GM21619 (cell line): ENCODE results near the gene KLF16.
"Not testable (repeated sequence)": the region's sequence is repeated elsewhere in the genome, so short reads cannot be mapped to it uniquely, and the experiment has no call there.

Experiments
- ATAC-seq: cut with Tn5 transposase; IDR thresholded peaks from one replicate; pipeline ENCODE4 v1.9.1; 2021; ENCODE audit not compliant: unreplicated experiment

The KLF16 gene

GRCh38 chr19:1884719-1885334 lies 21.4 kb upstream of the KLF16 start:
- no peak for ATAC-seq

- no peak for ATAC-seq
These were observed 20.9 kb upstream of the KLF16 start for GRCh38 chr19:1884291-1884718.

- ATAC-seq: no peak
These were observed 20.4 kb upstream of the KLF16 start for GRCh38 chr19:1883784-1884183.

- no peak for ATAC-seq
These were observed 19.7 kb upstream of the KLF16 start for GRCh38 chr19:1882786-1883692.

- ATAC-seq: no peak
These were observed 18.9 kb upstream of the KLF16 start for GRCh38 chr19:1882089-1882785.

- ATAC-seq: not testable (repeated sequence)
These were observed 18.2 kb upstream of the KLF16 start for GRCh38 chr19:1881393-1882088.

- no peak for ATAC-seq
These were observed 17.4 kb upstream of the KLF16 start for GRCh38 chr19:1880611-1881392.

- not testable (repeated sequence) for ATAC-seq
These were observed 16.6 kb upstream of the KLF16 start for GRCh38 chr19:1879982-1880381.

GRCh38 chr19:1878583-1878982 lies 15.2 kb upstream of the KLF16 start:
- ATAC-seq: not testable (repeated sequence)

GRCh38 chr19:1877280-1877660 lies 13.9 kb upstream of the KLF16 start:
- ATAC-seq: not testable (repeated sequence)

GRCh38 chr19:1876496-1877279 lies 13.3 kb upstream of the KLF16 start:
- peak; percentile 8 for ATAC-seq

- peak; percentile 82 for ATAC-seq
These were observed 12.5 kb upstream of the KLF16 start for GRCh38 chr19:1875646-1876495.

GRCh38 chr19:1875265-1875645 lies 11.9 kb upstream of the KLF16 start:
- ATAC-seq: not testable (repeated sequence)

- no peak for ATAC-seq
These were observed 11.3 kb upstream of the KLF16 start for GRCh38 chr19:1874554-1875185.

GRCh38 chr19:1873524-1874473 lies 10.4 kb upstream of the KLF16 start:
- no peak for ATAC-seq

- no peak for ATAC-seq
These were observed 9.6 kb upstream of the KLF16 start for GRCh38 chr19:1872807-1873523.
